GM21529 (cell line): ENCODE results near the gene RHOJ.

Experiments
- ATAC-seq: cut with Tn5 transposase; IDR thresholded peaks from one replicate; pipeline ENCODE4 v1.9.1; 2021; ENCODE audit not compliant: unreplicated experiment

Gene RHOJ

DNA sequence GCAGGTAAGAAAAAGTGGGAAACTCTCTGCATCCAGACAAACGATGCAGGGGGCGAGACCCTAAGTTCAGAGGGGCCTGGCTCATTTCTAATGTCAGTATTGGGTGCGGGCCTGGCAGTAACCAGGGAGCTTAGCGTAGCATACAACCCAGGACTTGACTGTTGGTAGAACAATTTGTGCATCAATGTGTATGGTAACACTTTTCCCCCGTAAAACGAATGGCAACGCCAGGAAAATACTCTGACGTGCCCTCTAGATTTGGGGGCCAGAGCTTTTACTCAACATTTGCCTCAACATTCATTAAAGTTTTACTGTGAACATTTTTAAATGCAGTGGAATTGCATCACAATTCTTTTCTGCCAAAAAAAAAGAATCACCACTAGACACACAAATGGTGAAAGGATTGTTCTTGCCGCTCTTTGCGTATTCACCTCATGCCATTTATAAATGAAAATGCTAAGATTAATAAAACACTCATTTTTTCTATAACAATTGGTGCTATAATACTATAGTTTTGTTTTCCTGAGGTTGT, 867 bp downstream of the RHOJ start:
- no peak for ATAC-seq

DNA sequence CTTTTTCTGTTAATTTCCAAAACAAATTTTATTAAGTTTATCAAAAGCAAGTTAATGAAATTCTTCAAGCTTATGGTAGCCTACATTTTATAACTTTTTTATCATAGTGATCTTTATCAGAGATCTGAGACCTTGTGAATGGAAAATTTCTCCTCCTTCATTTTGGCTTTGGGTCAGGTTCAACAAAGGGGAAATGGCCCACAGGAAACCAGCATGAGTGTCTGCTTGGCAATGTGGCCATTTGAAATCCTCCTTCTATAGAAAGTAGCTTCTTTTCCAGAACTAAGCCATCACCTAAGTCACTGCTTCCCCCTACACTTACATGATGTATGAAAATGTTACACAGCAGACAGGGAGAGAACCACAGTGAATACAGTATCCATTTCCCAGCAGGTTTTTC, 1.6 kb downstream of the RHOJ start:
- no peak for ATAC-seq

DNA sequence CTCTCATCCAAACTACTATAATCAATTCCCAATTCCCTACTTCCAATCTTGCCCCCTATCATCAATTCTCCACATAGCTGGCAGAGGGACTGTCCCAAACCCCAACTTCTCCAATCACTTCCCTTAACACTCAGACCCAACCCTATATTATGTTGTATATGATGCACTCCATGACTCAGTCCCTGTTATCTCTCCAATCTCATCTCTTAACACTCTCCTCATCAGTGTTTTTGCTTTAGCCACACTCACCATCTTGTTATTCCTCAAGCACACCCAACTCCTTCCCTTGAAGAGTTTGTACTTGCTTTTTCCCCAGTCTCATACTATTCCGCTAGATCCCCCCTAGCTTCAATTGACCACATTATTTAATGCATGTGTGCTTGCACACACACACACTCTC, 4.9 kb downstream of the RHOJ start:
- ATAC-seq, result no peak

DNA sequence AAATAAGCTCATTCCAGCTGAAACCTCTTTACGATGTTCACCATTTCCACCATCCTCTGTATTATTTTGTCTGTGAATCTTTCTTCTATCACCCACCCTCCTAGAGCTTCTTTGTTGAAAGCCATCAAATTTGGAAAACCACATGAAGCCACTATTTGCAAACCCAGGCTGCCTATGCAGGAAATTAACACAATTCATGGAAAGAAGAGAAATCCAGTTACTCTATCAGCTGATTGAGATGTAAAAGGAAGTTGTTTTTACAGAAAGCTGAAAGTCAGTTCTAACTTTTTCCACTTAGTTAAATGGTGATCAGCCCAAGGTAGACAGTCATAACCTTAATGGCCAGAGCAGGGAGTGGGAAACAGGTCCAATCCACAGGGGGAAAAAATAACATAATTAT, 6.6 kb downstream of the RHOJ start:
- ATAC-seq, result no peak

DNA sequence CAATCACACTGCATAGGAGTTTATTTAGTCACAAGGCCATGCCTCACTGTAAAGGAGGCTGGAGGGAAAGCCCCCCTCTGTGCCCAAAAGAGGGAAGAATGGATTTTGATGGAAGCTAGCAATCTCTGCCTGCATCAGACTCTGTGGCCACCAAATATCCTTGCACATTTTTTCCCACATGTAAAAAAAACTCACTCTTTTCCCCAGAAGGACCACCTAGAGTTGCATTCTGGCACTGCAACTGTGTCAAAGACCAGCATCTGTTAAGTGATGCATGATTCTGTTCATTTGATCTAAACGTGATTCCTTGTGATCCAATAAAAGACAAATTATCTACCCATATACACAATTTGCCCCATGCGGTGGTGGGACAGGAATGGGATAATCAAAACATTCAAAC, 8.0 kb downstream of the RHOJ start:
- no peak for ATAC-seq

DNA sequence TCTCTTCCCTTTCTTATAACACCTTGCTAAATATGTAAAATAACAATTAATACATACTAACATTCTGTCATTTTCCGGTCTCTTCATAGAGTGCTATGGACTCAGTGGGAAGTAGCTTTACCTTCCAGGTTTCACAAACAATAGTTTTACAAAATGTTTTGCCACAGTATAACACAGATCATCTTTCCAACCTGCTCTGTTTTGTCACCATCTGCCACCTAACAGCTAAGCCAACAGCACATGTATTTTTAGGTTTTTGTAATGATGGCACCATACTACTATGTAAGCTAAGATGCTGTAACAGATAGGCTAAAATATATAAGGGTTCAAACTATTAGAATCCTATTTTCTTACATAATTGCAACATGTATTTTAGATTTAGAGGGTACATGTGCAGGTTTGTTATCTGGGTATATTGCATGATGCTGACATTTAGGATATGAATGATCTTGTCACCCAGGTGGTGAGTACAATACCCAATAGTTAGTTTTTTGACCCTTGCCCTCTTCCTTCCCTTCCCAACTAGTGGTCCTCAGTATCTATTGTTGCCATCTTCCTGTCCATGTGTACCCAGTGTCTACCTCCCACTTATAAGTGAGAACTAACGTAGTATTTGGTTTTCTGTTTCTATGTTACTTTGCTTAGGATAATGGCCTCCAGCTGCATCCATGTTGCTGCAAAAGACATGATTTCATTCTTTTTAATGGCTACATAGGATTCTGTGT, 8.7 kb downstream of the RHOJ start:
- no peak for ATAC-seq

DNA sequence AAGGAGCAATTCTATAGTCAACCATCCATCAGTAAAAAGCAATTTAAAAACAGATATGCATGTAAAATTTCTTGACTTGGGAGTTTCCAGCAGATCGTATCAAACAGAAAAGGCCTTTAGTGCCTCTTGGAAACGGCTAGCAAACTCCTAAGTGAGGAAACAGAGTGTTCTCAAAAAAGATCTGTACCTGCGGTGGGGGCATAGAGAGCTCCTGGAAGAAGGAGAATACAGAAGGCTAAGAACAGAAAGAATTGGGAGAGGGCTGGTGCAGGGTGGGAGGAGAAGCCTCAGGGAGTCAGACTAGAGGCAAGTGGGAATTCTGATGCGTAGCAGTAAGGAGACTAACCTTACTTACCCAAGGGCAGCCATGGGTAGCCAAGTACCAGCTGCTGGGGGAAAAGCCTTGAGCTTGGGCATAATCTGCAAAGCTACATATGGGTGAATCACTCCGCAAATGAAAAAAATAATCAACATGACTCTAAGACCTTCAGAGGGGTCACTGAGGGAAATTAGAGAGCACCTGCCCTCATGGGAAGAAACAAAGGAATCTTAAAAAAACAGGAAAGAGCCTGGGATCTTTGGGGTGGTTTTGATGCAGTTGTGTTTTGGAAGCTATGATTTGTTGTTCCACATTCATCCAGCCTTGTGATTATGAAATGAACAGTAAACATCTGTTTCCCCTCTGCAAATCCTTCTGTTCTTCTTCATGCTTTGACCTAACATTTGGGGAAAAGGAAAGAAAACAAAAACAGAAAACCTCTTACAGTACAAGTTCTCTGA, 10.4 kb downstream of the RHOJ start:
- no peak for ATAC-seq

DNA sequence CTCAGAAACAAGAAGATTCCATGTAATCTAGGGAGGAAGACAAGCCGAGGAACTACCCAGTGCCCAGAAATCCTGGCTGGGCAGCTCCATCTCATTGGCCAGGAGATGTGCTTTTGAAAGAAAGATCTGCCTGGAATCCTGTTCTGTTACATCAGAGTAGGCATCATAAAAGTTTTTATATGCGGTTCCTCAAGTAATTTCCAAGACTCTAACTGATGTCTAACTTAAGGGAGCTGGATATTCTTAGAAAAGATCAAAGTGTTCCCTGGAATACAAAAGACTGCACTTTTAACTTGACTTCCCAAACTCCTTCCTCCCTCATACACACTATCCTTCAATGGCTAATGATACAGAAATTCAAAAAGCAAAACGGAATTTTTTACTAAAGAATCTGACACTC, 16.3 kb downstream of the RHOJ start:
- no peak for ATAC-seq

DNA sequence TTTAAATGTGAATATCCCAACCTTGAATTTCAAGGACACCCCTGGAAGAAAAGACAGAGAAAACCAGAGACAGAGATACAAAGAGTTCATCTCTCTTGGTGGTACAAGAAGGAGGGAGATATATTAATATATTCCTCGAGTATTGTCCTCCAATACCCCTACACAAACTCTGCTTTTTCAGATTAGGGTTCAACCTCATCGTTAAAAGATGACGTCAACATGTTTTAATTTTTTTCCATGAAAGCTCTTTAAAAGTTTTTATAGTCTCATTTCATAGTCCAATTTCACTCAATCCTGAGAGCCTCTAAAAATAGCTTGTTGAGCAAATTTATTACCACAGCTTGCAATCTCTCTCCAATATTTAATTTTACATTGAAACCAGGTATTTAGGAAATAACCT, 19.4 kb downstream of the RHOJ start:
- no peak for ATAC-seq

DNA sequence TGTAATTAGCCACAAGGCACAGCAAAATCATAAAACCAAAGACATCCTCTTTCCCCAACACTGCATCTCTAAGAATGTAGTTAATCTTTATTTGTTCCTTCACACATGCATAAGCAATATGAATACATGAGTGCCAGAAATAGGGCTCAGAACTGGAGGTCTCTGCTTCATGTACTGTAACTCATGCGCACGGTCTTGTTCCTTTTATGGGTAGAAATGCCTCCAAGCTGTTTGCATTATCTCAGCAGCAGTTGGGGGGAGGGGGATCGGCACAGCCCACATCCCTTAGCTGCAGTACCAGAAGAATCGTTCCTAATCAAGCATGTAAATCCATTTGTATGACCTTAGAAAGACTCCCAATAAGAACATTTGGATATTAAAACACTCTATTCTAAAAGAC, 20.0 kb downstream of the RHOJ start:
- ATAC-seq, result no peak

DNA sequence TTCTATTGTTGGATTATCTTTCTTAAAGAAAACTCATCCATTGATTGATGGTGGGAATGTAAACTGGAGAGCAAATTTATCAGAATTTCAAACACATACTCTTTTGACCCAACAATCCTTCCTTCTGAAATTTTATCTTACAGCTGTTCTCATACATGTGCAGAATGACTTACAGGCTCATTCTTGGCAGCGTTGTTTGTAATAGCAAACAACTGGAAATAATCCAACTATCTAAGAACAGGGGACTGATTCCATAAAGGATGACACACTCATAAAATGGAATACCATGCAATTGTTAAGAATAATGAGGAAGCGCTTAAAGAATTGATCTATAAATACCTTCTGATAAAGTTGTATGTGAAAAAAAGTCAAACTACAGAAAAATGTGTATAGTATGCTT, 24.0 kb downstream of the RHOJ start:
- ATAC-seq, result no peak

DNA sequence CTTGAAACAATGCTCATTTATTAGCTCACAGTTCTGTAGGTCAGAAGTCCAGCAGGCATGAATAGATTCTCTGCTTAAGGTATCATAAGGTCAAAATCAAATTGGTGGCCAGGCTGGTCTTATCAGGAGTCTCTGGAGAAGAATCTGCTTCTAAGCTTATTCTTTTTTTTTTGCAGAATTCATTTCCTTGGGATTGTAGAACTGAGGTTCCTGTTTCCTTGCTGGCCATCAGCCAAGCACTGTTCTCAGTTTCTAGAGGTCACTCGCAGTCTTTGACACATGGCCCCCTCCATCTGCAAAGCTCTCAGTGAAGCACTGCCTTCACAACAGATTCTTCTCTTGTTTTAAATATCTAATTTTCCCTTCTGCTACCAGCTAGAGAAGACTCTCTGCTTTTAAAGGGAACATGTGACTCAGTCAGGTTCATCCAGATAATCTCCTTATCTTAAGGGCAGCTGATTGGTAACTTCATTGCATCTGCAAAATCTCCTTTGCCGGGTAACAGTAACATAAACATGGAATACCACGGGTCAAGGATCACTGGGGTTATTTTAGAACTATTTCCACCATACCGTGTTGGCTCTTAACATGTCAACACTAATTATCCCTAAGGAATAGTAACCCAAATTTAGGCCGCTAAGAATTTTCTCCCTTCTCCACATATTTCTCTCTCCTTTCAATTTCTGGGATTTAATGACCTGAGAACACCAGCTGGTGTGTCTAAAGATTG, 25.3 kb downstream of the RHOJ start:
- ATAC-seq, result no peak

DNA sequence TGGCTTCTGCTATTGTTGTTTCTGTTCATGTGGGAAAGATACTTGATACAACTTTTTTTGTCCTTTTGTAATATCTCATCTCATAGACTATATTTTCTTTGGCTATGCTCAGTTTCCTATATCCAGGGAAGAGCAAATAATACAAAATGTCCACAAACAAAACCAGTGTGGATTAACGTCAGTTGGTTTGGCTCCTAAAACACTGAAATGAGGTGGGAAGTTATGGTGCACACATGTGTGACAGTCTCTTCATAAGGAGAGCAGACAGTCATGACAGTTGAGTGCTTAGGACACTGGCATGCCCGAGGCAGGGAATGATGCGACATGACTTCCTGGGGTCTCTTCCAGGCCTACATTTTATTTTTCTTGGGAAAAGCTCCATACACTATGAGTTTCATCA, 27.5 kb downstream of the RHOJ start:
- ATAC-seq, result no peak

DNA sequence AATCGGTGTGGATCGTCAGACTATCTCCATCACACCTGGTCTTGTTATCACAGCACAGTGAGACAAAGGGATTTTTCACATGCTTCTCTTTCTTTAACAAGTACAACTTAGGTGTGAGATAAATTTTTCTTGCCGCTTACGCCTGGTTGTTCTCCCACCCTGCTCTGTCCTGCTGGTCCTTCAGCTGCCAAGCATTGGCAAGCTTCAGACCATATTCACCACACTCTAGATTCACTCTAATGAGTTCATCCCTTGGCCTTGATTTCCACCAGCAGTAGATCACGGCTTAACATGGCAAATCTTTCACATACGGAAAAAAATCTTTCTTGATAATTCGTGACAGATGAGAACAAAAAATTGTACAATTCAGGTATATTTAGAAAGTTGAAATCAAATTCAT, 33.5 kb downstream of the RHOJ start:
- ATAC-seq, result no peak

DNA sequence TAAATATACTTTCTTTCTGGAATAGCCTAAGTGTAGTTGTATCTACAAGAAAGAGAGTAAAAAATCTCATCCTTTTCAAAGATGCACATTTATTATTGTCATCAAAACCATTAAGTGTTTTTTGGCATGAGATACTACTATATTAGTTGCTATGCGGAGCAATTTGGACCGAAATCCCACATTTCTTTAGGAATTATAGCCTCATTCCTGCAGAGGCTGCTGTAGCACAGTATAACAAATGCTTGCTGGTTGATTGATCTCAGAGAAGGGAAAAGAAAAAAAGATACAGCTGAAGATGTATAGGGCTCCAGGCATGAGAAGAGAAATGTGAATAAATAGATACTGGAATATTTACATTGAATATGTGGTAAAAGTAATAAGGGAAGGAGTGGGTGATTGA, 36.0 kb downstream of the RHOJ start:
- no peak for ATAC-seq

DNA sequence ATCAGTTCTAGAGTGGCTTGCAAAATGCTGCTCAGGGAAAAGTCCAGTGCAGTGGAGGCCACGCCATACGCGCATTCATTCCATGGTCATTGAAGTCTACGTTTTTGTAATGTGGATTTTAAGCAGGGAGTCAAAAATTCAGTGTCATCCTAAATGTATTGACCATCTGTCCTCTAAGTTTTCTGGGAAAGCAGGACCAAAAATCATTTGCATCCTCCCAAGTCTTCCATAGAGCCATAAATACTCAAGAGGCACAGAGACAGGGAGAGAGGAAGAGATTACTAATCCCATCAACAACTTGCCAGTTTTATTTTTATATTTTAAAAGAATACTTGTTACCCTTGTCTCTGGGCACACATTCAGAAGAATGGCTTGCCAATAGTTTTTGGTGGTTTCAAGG, 36.9 kb downstream of the RHOJ start:
- ATAC-seq, result no peak

DNA sequence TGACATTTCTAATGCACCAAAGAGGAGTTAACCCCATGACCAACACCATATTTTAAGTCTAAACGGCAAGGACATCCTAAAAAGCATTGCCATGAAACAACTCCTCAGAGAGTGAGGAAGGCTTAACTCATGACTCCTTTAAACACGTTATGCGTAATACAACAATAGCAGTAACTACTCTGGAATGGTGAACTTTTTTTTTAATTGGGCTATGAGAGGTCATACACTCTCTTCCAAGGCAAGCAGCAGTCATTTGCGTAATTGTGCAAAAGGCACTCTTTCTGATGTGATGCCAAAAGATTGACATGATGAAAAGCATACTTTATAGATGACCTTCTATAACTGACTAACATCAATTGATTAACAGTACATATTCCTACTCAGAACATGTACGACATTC, 39.4 kb downstream of the RHOJ start:
- no peak for ATAC-seq

DNA sequence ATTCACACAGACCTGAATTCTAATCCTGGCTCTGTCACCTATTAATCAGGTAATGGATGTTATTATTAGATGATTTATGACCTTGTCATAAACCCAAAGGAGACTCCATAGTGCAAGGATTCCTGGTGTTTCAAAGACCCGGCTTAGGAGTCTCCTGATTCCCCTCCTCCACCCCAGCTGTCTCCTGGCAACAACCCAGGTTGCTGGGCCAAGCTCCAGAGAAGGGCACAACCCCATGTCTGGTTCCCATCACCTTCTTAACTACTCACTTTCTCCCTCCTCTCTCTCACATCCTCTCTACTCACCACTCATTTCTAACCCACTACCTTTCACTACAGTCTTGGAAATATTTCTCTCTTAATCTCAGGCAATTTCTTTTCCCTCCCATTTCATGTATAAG, 41.6 kb downstream of the RHOJ start:
- ATAC-seq, result no peak

DNA sequence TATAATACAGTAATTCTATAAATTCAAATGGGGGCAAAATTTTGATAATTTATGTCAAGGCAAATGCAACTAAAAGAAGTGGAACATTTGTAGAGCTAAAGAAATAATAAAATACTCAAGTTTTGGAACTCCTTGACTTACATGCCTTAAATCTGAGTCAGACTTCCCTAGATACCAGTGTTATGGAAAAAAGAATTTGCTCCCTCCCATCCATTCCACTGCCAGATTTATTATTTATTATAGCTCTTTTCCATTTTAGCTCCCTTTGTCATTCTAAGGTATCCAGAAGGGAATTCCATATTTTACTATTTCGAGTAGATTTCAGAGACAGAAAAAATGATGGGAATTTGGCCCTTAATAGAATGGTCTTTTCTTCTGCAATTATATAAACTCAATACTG, 44.0 kb downstream of the RHOJ start:
- no peak for ATAC-seq

DNA sequence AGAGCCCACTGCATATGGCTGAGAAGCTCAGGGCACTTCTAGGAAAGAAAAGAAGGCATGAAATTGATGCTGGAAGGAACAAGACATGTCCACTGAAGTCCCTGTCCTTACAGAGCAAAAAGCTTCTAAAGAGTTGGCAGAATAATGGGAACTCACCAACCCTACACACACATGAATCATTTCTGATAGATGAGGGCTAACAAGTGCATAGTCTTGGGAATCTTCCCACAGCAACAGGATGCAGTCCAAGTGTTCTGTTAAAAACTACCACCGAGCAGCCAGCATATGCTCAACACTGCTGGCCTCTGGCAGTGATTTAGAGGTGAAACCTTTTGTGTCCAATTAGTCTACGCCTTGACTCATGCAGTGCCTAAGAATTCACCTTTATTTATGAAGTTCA, 44.8 kb downstream of the RHOJ start:
- no peak for ATAC-seq

DNA sequence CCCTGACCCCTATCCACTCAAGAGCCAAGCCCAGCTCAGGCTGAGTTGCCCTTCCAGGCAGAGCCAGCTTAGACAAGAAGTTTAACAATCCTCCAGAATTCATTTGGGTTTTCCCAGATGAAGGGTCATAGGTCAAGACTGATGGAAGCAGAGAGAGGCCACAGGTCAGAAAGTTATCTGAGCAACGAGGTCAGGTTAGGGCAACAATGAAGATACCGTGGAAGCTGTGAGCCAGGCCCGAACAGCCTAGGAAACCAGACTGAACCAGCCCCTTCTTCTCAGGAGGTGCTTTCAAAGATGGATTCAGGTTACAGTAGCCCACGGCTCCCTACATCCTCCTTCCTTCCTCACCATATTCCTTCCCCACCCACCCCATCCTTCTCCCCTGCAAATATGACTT, 53.1 kb downstream of the RHOJ start:
- no peak for ATAC-seq

DNA sequence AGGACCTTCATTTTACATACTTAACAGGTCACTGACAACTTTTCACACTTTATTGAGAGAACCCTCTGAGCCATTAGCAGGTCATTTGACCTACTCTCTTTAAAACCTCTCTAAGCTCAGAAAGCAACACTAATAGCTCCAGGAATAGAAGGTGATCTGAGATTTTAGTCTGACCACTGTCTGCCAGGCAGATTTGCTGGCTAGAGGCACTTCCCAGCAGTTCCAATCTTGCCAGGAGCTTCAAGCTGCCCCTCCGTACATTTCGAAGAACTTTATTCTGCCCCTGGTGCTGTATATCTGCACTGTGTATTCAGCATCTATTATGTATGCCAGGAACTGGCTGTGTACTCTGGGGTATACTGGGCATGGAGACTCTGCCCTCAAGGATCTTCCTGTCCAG, 58.2 kb downstream of the RHOJ start:
- no peak for ATAC-seq
